Caco-2 (cell line): ENCODE measurements around the gene ZBTB48. TPM values are rescaled to one million over a fixed set of nuclear protein-coding genes. Genes with fewer than 3 reads are reported as not detected.

Experiments used
- BruUV-seq: library from RNA; stranded (reverse); fragments of 400-500 nt; replicated peaks from 2 replicates; lab custom pipeline; 2021; lab: Mats Ljungman, UMichigan
- CTCF ChIA-PET: fragments of 300-600 bp; sonication (Branson Sonifier 250); formaldehyde crosslinking; loops from one replicate; lab custom pipeline; 2022; ENCODE audit warnings: antibody characterized with exemption; lab: Charles Lee
- POLR2A ChIA-PET: fragments of 300-600 bp; sonication (Branson Sonifier 250); formaldehyde crosslinking; loops from one replicate; lab custom pipeline; 2022; ENCODE audit warnings: antibody characterized with exemption; lab: Charles Lee
- DNase-seq, 2 experiments: peaks; one replicate each; pipeline versions ENCODE4 v3.0.0 to v3.0.0-alpha.2; 2020 to 2022
- H3K27me3 ChIP-seq: replicated peaks from 2 replicates; pipeline ENCODE4 v1.6.0; 2011; ENCODE audit warnings: low read length; ENCODE audit not compliant: control insufficient read depth, insufficient read depth
- H3K36me3 ChIP-seq: 2 replicates; pipeline ENCODE4 v1.5.1; 2011; ENCODE audit warnings: low read length; ENCODE audit not compliant: control insufficient read depth, insufficient read depth
- H3K4me1 ChIP-seq: fragments of 250-450 bp; sonication (Bioruptor Pico); 2 replicates; pipeline ENCODE4 v1.5.1; 2020; ENCODE audit warnings: mild to moderate bottlenecking
- H3K4me3 ChIP-seq: 2 replicates; pipeline ENCODE4 v1.5.1; 2011; ENCODE audit warnings: low read depth, mild to moderate bottlenecking, control low read depth, low read length
- H3K9me3 ChIP-seq: fragments of 250-450 bp; sonication (Bioruptor Pico); 2 replicates; pipeline ENCODE4 v1.5.1; 2020; ENCODE audit warnings: mild to moderate bottlenecking, moderate library complexity
- H3K27ac Mint-ChIP-seq: one replicate; pipeline ENCODE4 v1.8.0; 2022; ENCODE audit warnings: mixed read lengths; ENCODE audit not compliant: unreplicated experiment
- H3K27me3 Mint-ChIP-seq: one replicate; pipeline ENCODE4 v1.8.0; 2022; ENCODE audit warnings: mixed read lengths; ENCODE audit not compliant: insufficient read depth, unreplicated experiment
- H3K36me3 Mint-ChIP-seq: one replicate; pipeline ENCODE4 v1.8.0; 2022; ENCODE audit warnings: mild to moderate bottlenecking, mixed read lengths; ENCODE audit not compliant: insufficient read depth, unreplicated experiment
- H3K4me1 Mint-ChIP-seq: one replicate; pipeline ENCODE4 v1.8.0; 2022; ENCODE audit warnings: low read depth, mixed read lengths; ENCODE audit not compliant: unreplicated experiment
- H3K4me3 Mint-ChIP-seq: one replicate; pipeline ENCODE4 v1.8.0; 2022; ENCODE audit warnings: mild to moderate bottlenecking, moderate library complexity, mixed read lengths; ENCODE audit not compliant: unreplicated experiment
- H3K9me3 Mint-ChIP-seq: one replicate; pipeline ENCODE4 v1.8.0; 2022; ENCODE audit warnings: mixed read lengths; ENCODE audit not compliant: unreplicated experiment
- intact Hi-C: fragments of 100-400 bp; cut with micrococcal nuclease; formaldehyde crosslinking; loops from one replicate; pipeline ENCODE4 v1.10.0; 2022; ENCODE audit not compliant: unreplicated experiment
- total RNA-seq: library from RNA; stranded (reverse); gene quantifications from 2 replicates; pipeline ENCODE4 v1.2.3, GENCODE V29; 2022
- TF ChIP-seq, protein P1 (sequence below), 2 experiments: fragments of 200-600 bp in 1 of 2; IDR thresholded peaks; 1 replicate in 1 of 2; 2 replicates in 1 of 2; pipeline versions ENCODE4 v1.5.1 to v1.8.0; 2011 to 2022; ENCODE audit warnings: antibody characterized with exemption in 1 of 2, control low read depth in 1 of 2, inconsistent platforms in 1 of 2, low read depth in 1 of 2, low read length in 1 of 2, mild to moderate bottlenecking in 1 of 2, moderate library complexity in 1 of 2; ENCODE audit not compliant: insufficient read depth in 1 of 2, severe bottlenecking in 1 of 2, unreplicated experiment in 1 of 2

ZBTB48 gene
- total RNA-seq, 1 experiment from 2014 or later: 22.5 TPM

DNA sequence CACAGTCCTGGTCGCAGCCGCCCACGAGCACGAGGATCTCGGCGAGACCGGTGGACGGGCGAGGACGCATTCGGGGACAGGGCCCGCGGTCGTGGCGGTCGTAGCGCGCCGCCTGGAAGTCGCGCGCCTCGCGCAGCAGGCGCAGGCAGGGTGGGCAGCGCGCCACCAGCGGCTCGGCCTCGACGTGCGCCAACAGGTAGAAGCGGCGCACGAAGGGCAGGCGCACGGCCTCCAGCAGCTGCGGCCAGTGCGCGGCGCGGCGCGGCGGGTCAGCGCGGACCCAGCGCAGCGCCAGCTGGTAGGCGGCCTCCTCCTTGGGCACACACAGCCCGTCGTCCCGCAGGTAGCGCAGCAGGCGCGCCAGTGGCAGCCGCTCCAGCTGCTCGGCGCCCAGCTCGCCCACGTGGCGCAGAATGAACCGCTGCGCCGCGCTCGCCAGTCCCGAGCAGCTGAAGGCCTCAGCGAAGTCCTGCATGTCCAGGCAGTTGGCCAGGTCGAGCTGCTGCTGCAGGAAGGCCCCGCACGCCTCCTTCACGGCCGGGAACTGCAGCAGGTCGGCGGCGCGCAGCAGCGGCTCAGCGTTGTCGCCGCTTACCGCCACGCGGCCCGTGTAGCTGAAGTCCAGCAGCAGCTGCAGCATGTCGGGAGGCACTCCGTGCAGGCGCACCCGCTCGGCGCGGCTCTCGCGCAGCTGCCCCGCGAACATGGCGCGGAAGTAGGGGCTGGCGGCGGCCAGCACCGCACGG, 22.3 kb downstream of the ZBTB48 start:
- TF ChIP-seq, protein P1, sequence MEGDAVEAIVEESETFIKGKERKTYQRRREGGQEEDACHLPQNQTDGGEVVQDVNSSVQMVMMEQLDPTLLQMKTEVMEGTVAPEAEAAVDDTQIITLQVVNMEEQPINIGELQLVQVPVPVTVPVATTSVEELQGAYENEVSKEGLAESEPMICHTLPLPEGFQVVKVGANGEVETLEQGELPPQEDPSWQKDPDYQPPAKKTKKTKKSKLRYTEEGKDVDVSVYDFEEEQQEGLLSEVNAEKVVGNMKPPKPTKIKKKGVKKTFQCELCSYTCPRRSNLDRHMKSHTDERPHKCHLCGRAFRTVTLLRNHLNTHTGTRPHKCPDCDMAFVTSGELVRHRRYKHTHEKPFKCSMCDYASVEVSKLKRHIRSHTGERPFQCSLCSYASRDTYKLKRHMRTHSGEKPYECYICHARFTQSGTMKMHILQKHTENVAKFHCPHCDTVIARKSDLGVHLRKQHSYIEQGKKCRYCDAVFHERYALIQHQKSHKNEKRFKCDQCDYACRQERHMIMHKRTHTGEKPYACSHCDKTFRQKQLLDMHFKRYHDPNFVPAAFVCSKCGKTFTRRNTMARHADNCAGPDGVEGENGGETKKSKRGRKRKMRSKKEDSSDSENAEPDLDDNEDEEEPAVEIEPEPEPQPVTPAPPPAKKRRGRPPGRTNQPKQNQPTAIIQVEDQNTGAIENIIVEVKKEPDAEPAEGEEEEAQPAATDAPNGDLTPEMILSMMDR (IDR thresholded peaks at IDR 0.05; ENCODE audit: insufficient read depth in 1 of 2, low read depth in 1 of 2, low read length in 1 of 2, severe bottlenecking in 1 of 2, unreplicated experiment in 1 of 2): no peak
- Histone ChIP-seq H3K4me3 (peak overlapping the region; percentile 56), H3K4me1 (peaks cover 9% of the 10 kb centered on the region; the same call in 1 of the 2 replicates), H3K36me3 (peaks cover 6% of the 10 kb centered on the region), H3K27me3 (no peaks in the 10 kb centered on the region), H3K9me3 (no peaks in the 10 kb centered on the region)
- Mint-ChIP-seq H3K27ac (peak overlapping the region; percentile 97), H3K9me3 (no peaks in the 10 kb centered on the region), H3K4me1 (no peaks in the 10 kb centered on the region), H3K27me3 (no peaks in the 10 kb centered on the region), H3K36me3 (peaks cover 50% of the 10 kb centered on the region), H3K4me3 (peak overlapping the region; percentile 96)
- BruUV-seq: no TSS peak
- intact Hi-C loops: loop anchor here (10.0 kb wide), 2 partner anchors 47 to 107 kb away; partner anchors contain the start of genes NOL9, PLEKHG5 and TAS1R1
- ChIA-PET POLR2A (interaction anchor here (0.6 to 1.0 kb wide), 2 partner anchors 14 to 80 kb away, joined by 3 to 4 read pairs; no protein-coding TSS in a partner anchor), CTCF (interaction anchor here (0.5 to 0.6 kb wide), 2 partner anchors 54 to 192 kb away, joined by 3 to 6 read pairs; no protein-coding TSS in a partner anchor)
- peak in 1 of 2 experiments; percentile 38 for DNase-seq

DNA sequence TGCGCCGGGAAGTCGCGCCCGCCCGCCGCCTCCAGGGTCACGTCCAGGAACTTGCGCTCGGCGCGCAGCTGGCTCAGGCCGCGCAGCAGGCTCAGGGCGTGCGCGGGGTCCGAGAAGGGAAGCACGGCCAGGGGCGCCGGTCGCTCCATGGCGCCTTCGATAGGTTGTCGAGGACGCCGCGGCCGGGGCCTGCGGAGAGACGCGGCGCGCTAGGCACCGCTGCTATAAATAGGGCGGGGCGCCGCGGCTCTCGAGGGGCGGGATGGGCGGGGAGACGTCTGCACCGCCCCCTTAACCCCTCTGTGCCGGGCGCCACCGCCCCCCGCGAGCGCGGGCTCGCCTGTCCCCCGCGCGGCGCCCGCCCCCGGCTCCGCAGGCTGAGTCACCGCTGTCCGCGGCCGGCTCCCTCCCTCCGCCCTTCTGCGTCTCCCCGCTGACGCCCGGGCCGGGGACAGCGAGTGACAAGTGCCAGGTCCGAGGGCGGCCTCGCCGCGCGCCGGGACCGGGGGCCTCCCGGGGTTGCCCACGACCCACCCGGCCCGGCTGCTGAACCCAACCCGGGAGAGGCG, 23.0 kb downstream of the ZBTB48 start, which contains the start of gene KLHL21:
Gene KLHL21 (minus strand): TSS at position 201 of the 569 bp plus-strand sequence. CDS start 52 bp downstream, at position 149.
- peaks cover 9% of the 10 kb centered on the region; the same call in 1 of the 2 replicates for H3K4me1 ChIP-seq
- DNase-seq: peak; percentile 86 to 90
- H3K27ac Mint-ChIP-seq: peak within 1 kb of the TSS; percentile 97
- BruUV-seq: no TSS peak
- peak within 1 kb of the TSS; percentile 96 for H3K4me3 Mint-ChIP-seq
- peaks cover 3% of the 10 kb centered on the region for H3K36me3 ChIP-seq
- H3K27me3 ChIP-seq: no peaks in the 10 kb centered on the region
- no peaks in the 10 kb centered on the region for H3K4me1 Mint-ChIP-seq
- ChIA-PET CTCF (interaction anchor here (0.6 kb wide), 1 partner anchor 53 kb away, joined by 3 read pairs; no protein-coding TSS in a partner anchor), POLR2A (interaction anchor here (0.9 to 1.5 kb wide), 3 partner anchors 11 to 98 kb away, joined by 3 to 4 read pairs (median 3); partner anchors contain the start of gene DNAJC11)
- intact Hi-C loops: loop anchor here (10.0 kb wide), 2 partner anchors 48 to 108 kb away; partner anchors contain the start of genes NOL9, PLEKHG5 and TAS1R1
- TF ChIP-seq, protein P1 (IDR thresholded peaks at IDR 0.05; ENCODE audit: insufficient read depth in 1 of 2, low read depth in 1 of 2, low read length in 1 of 2, severe bottlenecking in 1 of 2, unreplicated experiment in 1 of 2): no peak
- H3K9me3 ChIP-seq: no peaks in the 10 kb centered on the region
- no peaks in the 10 kb centered on the region for H3K27me3 Mint-ChIP-seq
- peak within 1 kb of the TSS; percentile 56 for H3K4me3 ChIP-seq
- H3K36me3 Mint-ChIP-seq: peaks cover 44% of the 10 kb centered on the region
- H3K9me3 Mint-ChIP-seq: no peaks in the 10 kb centered on the region
